ENCODE data around the gene NAALADL2.
A peak's percentile ranks its signal among the peaks of the same experiment; 100 is the strongest.

Gene NAALADL2

DNA sequence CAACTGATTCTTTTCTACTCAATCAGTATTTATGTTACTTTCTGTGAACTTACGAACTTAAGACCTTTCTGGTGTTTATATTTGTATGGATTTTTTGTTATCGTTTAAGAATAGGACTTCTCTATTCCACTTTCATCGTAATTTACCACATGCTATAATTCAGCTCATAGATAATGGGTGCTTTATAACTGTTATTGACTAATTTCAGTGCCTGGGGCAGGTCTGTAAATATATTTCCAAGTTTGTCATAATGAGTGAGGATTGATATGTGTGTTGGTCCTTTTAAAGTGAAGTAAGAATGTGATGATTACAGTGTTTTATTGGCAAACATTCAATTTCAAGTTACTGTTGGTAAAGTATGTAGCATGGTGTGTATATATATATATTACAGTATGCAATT, 1.8 kb upstream of the NAALADL2 start:
- Histone ChIP-seq H3K27ac (ENCODE audit: low read length) (no peak overlapping the region), H3K9me3 (ENCODE audit: control insufficient read depth, insufficient read depth, low read length) (no peaks in the 10 kb centered on the region), H3K4me3 (ENCODE audit: low read length) (no peak overlapping the region), H3K4me1 (ENCODE audit: control insufficient read depth, insufficient read depth, low read length) (no peaks in the 10 kb centered on the region), H3K27me3 (ENCODE audit: control insufficient read depth, insufficient read depth, low read length) (no peaks in the 10 kb centered on the region), H3K36me3 (ENCODE audit: control insufficient read depth, insufficient read depth, low read length) (no peaks in the 10 kb centered on the region)
- DNase-seq (ENCODE audit: low read depth, low spot score), result no peak
- WGBS (ENCODE audit: insufficient coverage, insufficient read length), result no CpG with 5 or more reads among the region's 3 CpGs

GRCh38 chr3:174858353-174858752, 781 bp upstream of the NAALADL2 start:
- no CpG with 5 or more reads among the region's 1 CpG for WGBS (ENCODE audit: insufficient coverage, insufficient read length)
- H3K27me3 ChIP-seq (ENCODE audit: control insufficient read depth, insufficient read depth, low read length), result no peaks in the 10 kb centered on the region
- no peaks in the 10 kb centered on the region for H3K36me3 ChIP-seq (ENCODE audit: control insufficient read depth, insufficient read depth, low read length)
- H3K4me1 ChIP-seq (ENCODE audit: control insufficient read depth, insufficient read depth, low read length), result no peaks in the 10 kb centered on the region
- H3K9me3 ChIP-seq (ENCODE audit: control insufficient read depth, insufficient read depth, low read length), result no peaks in the 10 kb centered on the region
- DNase-seq (ENCODE audit: low read depth, low spot score), result no peak
- H3K4me3 ChIP-seq (ENCODE audit: low read length), result no peak overlapping the region
- no peak overlapping the region for H3K27ac ChIP-seq (ENCODE audit: low read length)

DNA sequence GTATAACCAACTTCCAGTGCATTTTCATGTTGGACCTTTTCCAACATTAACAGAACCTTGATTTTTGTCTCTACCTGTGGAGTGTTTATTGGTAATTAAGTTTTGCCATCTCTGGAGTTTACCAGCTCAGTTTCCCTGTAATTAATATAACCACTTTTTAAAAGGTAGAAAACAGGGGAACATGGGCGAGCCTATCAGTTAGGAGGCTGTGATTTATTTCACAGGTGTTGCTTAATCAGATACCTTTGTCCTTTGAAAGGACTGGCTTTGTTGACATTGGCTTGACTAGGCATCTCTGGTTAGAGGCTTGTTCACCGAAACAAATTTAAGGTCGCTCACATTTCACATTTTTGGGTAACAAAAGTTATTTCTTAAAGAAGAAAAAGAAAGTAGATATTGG, 622 bp downstream of the NAALADL2 start:
- H3K4me1 ChIP-seq (ENCODE audit: control insufficient read depth, insufficient read depth, low read length), result no peaks in the 10 kb centered on the region
- no peaks in the 10 kb centered on the region for H3K9me3 ChIP-seq (ENCODE audit: control insufficient read depth, insufficient read depth, low read length)
- no peak for DNase-seq (ENCODE audit: low read depth, low spot score)
- no CpG with 5 or more reads among the region's 3 CpGs for WGBS (ENCODE audit: insufficient coverage, insufficient read length)
- H3K36me3 ChIP-seq (ENCODE audit: control insufficient read depth, insufficient read depth, low read length), result no peaks in the 10 kb centered on the region
- H3K27ac ChIP-seq (ENCODE audit: low read length), result no peak overlapping the region
- no peak overlapping the region for H3K4me3 ChIP-seq (ENCODE audit: low read length)
- no peaks in the 10 kb centered on the region for H3K27me3 ChIP-seq (ENCODE audit: control insufficient read depth, insufficient read depth, low read length)

DNA sequence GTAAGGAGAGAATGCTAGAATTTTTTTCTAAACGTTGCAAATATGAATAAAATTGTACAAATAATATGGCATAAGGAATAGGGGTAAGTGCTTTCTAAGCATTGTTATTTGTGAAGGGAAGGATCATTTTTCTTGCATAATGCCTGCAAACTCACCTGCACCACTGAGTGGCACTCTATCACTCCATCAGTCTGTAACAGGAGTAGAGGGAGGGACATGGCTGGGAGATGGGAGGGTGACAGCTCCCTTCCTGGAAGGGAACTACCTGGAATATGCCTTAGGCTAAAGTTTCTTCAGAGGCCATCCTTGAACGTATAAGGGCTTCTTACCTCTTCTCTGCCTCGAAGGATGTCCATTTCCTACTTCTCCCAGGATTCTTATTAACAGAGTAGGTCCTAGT, 3.0 kb downstream of the NAALADL2 start:
- DNase-seq (ENCODE audit: low read depth, low spot score), result peak; percentile 35
- no peaks in the 10 kb centered on the region for H3K9me3 ChIP-seq (ENCODE audit: control insufficient read depth, insufficient read depth, low read length)
- H3K4me1 ChIP-seq (ENCODE audit: control insufficient read depth, insufficient read depth, low read length), result no peaks in the 10 kb centered on the region
- no peak overlapping the region for H3K4me3 ChIP-seq (ENCODE audit: low read length)
- WGBS (ENCODE audit: insufficient coverage, insufficient read length), result no CpG with 5 or more reads among the region's 3 CpGs
- no peaks in the 10 kb centered on the region for H3K36me3 ChIP-seq (ENCODE audit: control insufficient read depth, insufficient read depth, low read length)
- H3K27me3 ChIP-seq (ENCODE audit: control insufficient read depth, insufficient read depth, low read length), result no peaks in the 10 kb centered on the region
- no peak overlapping the region for H3K27ac ChIP-seq (ENCODE audit: low read length)

DNA sequence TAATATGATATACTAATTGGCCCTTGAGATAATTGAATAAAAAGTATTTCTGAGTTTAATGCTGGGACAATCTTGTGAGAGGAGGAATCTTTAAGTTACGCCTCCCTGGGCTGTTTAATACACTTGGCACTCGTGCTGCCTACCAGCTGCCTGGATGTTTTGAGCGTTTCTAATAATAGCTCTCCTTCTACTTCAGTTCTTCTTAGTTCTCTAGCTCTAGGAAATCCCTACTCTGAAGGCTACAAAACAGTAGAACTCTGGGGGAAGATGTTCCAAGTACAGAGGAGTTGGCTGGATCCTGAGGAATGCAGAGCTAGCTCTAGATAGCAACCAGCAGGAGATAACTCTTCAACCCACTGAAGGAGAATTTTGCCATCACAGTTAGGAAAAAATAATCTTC, 3.5 kb downstream of the NAALADL2 start:
- DNase-seq (ENCODE audit: low read depth, low spot score), result no peak
- Histone ChIP-seq H3K36me3 (ENCODE audit: control insufficient read depth, insufficient read depth, low read length) (no peaks in the 10 kb centered on the region), H3K27me3 (ENCODE audit: control insufficient read depth, insufficient read depth, low read length) (no peaks in the 10 kb centered on the region), H3K4me1 (ENCODE audit: control insufficient read depth, insufficient read depth, low read length) (no peaks in the 10 kb centered on the region), H3K9me3 (ENCODE audit: control insufficient read depth, insufficient read depth, low read length) (no peaks in the 10 kb centered on the region), H3K27ac (ENCODE audit: low read length) (no peak overlapping the region), H3K4me3 (ENCODE audit: low read length) (no peak overlapping the region)
- WGBS (ENCODE audit: insufficient coverage, insufficient read length), result no CpG with 5 or more reads among the region's 3 CpGs

- DNase-seq (ENCODE audit: low read depth, low spot score), result no peak
- no peaks in the 10 kb centered on the region for H3K4me1 ChIP-seq (ENCODE audit: control insufficient read depth, insufficient read depth, low read length)
- no peaks in the 10 kb centered on the region for H3K36me3 ChIP-seq (ENCODE audit: control insufficient read depth, insufficient read depth, low read length)
Observed at GRCh38 chr3:174863488-174863887, 4.4 kb downstream of the NAALADL2 start.

GRCh38 chr3:174869448-174869847, 10.3 kb downstream of the NAALADL2 start:
- Histone ChIP-seq H3K4me1 (ENCODE audit: control insufficient read depth, insufficient read depth, low read length) (no peaks in the 10 kb centered on the region), H3K27ac (ENCODE audit: low read length) (no peak overlapping the region), H3K4me3 (ENCODE audit: low read length) (no peak overlapping the region), H3K36me3 (ENCODE audit: control insufficient read depth, insufficient read depth, low read length) (no peaks in the 10 kb centered on the region), H3K9me3 (ENCODE audit: control insufficient read depth, insufficient read depth, low read length) (no peaks in the 10 kb centered on the region), H3K27me3 (ENCODE audit: control insufficient read depth, insufficient read depth, low read length) (no peaks in the 10 kb centered on the region)
- no peak for DNase-seq (ENCODE audit: low read depth, low spot score)
- no CpG with 5 or more reads among the region's 7 CpGs for WGBS (ENCODE audit: insufficient coverage, insufficient read length)

More at GRCh38 chr3:174863488-174863887, 4.4 kb downstream of the NAALADL2 start:
- Histone ChIP-seq H3K4me3 (ENCODE audit: low read length) (no peak overlapping the region), H3K9me3 (ENCODE audit: control insufficient read depth, insufficient read depth, low read length) (no peaks in the 10 kb centered on the region), H3K27ac (ENCODE audit: low read length) (no peak overlapping the region), H3K27me3 (ENCODE audit: control insufficient read depth, insufficient read depth, low read length) (no peaks in the 10 kb centered on the region)

DNA sequence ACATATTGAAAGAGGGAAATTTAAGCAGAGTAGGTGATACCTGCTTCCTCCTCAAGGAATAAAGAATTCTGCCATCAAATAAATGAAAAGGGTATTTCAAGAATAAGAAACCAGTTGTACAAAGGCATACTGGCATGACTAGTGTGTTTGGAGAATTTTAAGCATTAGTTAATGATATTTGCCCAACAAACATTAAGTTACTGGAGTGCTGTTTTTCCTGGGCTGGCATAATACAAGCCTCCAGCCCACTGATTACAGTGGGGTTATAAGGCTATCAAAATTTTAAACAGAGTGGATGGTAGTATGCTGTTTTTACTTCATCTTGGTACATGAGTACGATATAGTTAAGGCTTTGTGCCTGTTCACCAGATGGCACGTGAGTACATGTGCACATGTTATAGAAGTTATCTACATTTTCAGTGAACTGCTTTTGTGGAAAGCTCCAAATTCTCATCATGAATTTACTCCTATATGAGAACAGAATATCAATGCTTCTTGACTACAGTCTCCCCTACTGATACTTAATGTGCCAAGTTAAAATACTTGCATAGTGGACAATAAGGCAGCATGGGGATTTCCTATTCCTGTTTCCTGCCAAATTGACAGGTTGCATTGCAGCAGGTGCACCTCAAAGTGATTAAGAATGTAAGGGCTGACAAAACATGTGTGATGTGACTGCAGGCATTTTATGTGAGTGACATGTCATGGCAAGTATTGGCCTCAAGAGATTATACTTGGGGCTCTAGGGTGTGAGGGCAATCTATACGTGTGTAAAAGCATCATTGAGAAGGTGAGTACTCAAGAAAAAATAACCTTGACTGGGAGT, 14.9 kb downstream of the NAALADL2 start:
- Histone ChIP-seq H3K27ac (ENCODE audit: low read length) (no peak overlapping the region), H3K4me1 (ENCODE audit: control insufficient read depth, insufficient read depth, low read length) (no peaks in the 10 kb centered on the region), H3K27me3 (ENCODE audit: control insufficient read depth, insufficient read depth, low read length) (no peaks in the 10 kb centered on the region), H3K36me3 (ENCODE audit: control insufficient read depth, insufficient read depth, low read length) (no peaks in the 10 kb centered on the region), H3K4me3 (ENCODE audit: low read length) (no peak overlapping the region), H3K9me3 (ENCODE audit: control insufficient read depth, insufficient read depth, low read length) (no peaks in the 10 kb centered on the region)
- no CpG with 5 or more reads among the region's 3 CpGs for WGBS (ENCODE audit: insufficient coverage, insufficient read length)
- no peak for DNase-seq (ENCODE audit: low read depth, low spot score)

DNA sequence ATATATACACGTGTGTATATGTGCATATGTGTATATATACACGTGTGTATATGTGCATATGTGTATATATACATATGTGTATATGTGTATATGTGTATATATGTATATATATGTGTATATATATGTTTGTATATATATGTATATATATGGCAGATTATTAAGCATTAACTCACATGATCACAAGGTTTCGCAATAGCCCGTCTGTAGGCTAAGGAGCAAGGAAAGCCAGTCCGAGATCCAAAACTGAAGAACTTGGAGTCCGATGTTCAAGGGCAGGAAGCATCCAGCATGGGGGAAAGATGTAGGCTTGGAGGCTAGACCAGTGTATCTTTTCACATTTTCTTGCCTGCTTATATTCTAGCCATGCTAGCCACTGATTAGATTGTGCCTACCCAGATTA, 23.7 kb downstream of the NAALADL2 start:
- no peaks in the 10 kb centered on the region for H3K27me3 ChIP-seq (ENCODE audit: control insufficient read depth, insufficient read depth, low read length)
- no peaks in the 10 kb centered on the region for H3K9me3 ChIP-seq (ENCODE audit: control insufficient read depth, insufficient read depth, low read length)
- no CpG with 5 or more reads among the region's 6 CpGs for WGBS (ENCODE audit: insufficient coverage, insufficient read length)
- H3K4me3 ChIP-seq (ENCODE audit: low read length), result no peak overlapping the region
- H3K27ac ChIP-seq (ENCODE audit: low read length), result no peak overlapping the region
- no peak for DNase-seq (ENCODE audit: low read depth, low spot score)
- H3K4me1 ChIP-seq (ENCODE audit: control insufficient read depth, insufficient read depth, low read length), result no peaks in the 10 kb centered on the region
- H3K36me3 ChIP-seq (ENCODE audit: control insufficient read depth, insufficient read depth, low read length), result no peaks in the 10 kb centered on the region

DNA sequence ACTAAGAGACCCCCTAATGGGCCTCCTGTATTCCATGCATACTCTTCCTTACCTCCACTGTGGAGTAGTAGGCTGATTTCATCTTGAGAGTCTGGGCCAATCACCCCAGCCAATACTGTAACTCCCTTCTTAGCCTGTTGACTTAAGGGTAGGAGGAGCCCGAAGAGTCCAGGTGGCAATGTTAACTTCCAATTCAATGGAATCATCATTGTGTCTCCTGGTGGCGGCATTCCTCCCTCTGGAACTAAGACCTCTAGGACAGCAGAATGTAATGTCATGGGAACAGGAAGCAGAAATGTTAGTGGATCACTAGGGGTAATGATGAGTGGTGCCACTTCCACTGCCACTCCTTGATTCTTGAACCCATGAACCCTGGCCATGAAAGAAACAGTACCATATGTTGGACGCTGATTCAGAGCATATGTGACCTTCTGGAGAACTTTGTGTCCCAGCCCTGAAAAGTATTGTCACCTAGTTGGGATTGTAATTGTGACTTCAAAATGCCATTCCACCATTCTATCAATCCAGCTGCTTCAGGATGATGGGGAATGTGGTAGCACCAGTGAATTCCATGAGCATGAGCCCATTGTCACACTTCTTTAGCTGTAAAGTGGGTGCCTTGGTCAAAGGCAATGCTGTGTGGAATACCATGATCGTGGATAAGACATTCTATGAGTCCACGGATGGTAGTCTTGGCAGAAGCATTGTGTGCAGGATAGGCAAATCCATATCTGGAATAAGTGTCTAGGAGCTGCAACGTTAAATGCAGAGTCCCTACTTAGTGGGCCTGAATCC, 24.9 kb downstream of the NAALADL2 start:
- Histone ChIP-seq H3K27ac (ENCODE audit: low read length) (no peak overlapping the region), H3K4me1 (ENCODE audit: control insufficient read depth, insufficient read depth, low read length) (no peaks in the 10 kb centered on the region), H3K4me3 (ENCODE audit: low read length) (no peak overlapping the region), H3K9me3 (ENCODE audit: control insufficient read depth, insufficient read depth, low read length) (no peaks in the 10 kb centered on the region), H3K36me3 (ENCODE audit: control insufficient read depth, insufficient read depth, low read length) (no peaks in the 10 kb centered on the region), H3K27me3 (ENCODE audit: control insufficient read depth, insufficient read depth, low read length) (no peaks in the 10 kb centered on the region)
- DNase-seq (ENCODE audit: low read depth, low spot score), result no peak
- no CpG with 5 or more reads among the region's 6 CpGs for WGBS (ENCODE audit: insufficient coverage, insufficient read length)

Data from iPS DF 6.9 (cell line).